Osteoblast (primary cell): ENCODE measurements around the gene DDX49. TPM values are rescaled to one million over a fixed set of nuclear protein-coding genes. Genes with fewer than 3 reads are reported as not detected.

Experiments
- DNase-seq: peaks from one replicate; pipeline ENCODE4 v3.0.0; 2011; ENCODE audit warnings: low spot score, mixed read lengths; ENCODE audit not compliant: insufficient read length; ENCODE audit errors: missing footprints
- H2AFZ ChIP-seq: 2 replicates; pipeline ENCODE4 v1.6.0; 2011; ENCODE audit warnings: mild to moderate bottlenecking, low read length
- H3K27ac ChIP-seq: 2 replicates; pipeline ENCODE4 v1.5.1; 2011; ENCODE audit warnings: mild to moderate bottlenecking, low read depth, low read length, moderate library complexity
- H3K27me3 ChIP-seq: 2 replicates; pipeline ENCODE4 v1.6.0; 2012; ENCODE audit warnings: mild to moderate bottlenecking, control low read depth, inconsistent platforms, low read length, moderate library complexity; ENCODE audit not compliant: insufficient read depth
- H3K36me3 ChIP-seq: 2 replicates; pipeline ENCODE4 v1.5.1; 2011; ENCODE audit warnings: mild to moderate bottlenecking, low read length, control low read depth, moderate library complexity; ENCODE audit not compliant: insufficient read depth
- H3K4me1 ChIP-seq: 2 replicates; pipeline ENCODE4 v1.5.1; 2011; ENCODE audit warnings: mild to moderate bottlenecking, low read length, control low read depth, moderate library complexity; ENCODE audit not compliant: insufficient read depth
- H3K4me2 ChIP-seq: 2 replicates; pipeline ENCODE4 v1.6.0; 2011; ENCODE audit warnings: mild to moderate bottlenecking, low read length; ENCODE audit not compliant: insufficient read depth
- H3K4me3 ChIP-seq: fragments of 200-600 bp; sonication (generic); 3 replicates; pipeline ENCODE4 v1.5.1; 2012; ENCODE audit warnings: mild to moderate bottlenecking, low read length, inconsistent platforms; ENCODE audit not compliant: insufficient read depth
- H3K79me2 ChIP-seq: 2 replicates; pipeline ENCODE4 v1.6.0; 2012; ENCODE audit warnings: mild to moderate bottlenecking, low read length, control low read depth, inconsistent platforms; ENCODE audit not compliant: insufficient read depth
- H3K9me3 ChIP-seq: 2 replicates; pipeline ENCODE4 v1.5.1; 2011; ENCODE audit warnings: low read depth, low read length, control low read depth
- H4K20me1 ChIP-seq: 2 replicates; pipeline ENCODE4 v1.6.0; 2012; ENCODE audit warnings: mild to moderate bottlenecking, low read length, control low read depth; ENCODE audit not compliant: insufficient read depth
- total RNA-seq: library from RNA; depleted of rRNA; stranded (reverse); fragments of >200 nt; gene quantifications from 2 replicates; pipeline ENCODE4 v1.2.3, GENCODE V29; 2012
- TF ChIP-seq, protein P1 (sequence below): IDR thresholded peaks from 2 replicates; pipeline ENCODE4 v1.5.1; 2011; ENCODE audit warnings: mild to moderate bottlenecking, low read depth, low read length, moderate library complexity; ENCODE audit errors: extremely low read depth

DDX49 gene
- total RNA-seq, 1 donor = 46.7 TPM

DNA sequence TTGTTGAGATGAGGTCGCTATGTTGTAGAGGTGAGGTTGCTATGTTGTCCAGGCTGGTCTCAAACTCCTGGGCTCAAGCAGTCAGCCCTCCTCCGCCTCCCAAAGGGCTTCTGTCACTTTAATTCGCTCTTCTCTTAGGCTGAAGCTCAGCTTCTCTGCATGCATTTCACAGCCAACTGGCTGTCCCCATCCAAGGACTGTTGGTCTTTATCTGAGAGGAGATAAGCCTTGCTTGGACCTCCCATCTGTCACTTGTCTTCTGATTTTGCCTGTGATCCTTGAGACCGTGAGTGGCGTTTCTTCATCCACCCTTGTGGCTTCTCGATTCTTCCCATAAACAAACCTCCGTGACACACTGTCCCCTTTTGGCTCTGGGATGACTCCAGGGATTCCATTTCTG is 48.0 kb upstream of the DDX49 start:
- peaks cover 18% of the 10 kb centered on the region for H3K36me3 ChIP-seq
- no peak overlapping the region for H3K4me2 ChIP-seq
- H3K9me3 ChIP-seq = no peaks in the 10 kb centered on the region
- DNase-seq = no peak
- no peak overlapping the region for H2AFZ ChIP-seq
- no peaks in the 10 kb centered on the region for H3K4me1 ChIP-seq
- H3K79me2 ChIP-seq = no peaks in the 10 kb centered on the region
- TF ChIP-seq, protein P1, sequence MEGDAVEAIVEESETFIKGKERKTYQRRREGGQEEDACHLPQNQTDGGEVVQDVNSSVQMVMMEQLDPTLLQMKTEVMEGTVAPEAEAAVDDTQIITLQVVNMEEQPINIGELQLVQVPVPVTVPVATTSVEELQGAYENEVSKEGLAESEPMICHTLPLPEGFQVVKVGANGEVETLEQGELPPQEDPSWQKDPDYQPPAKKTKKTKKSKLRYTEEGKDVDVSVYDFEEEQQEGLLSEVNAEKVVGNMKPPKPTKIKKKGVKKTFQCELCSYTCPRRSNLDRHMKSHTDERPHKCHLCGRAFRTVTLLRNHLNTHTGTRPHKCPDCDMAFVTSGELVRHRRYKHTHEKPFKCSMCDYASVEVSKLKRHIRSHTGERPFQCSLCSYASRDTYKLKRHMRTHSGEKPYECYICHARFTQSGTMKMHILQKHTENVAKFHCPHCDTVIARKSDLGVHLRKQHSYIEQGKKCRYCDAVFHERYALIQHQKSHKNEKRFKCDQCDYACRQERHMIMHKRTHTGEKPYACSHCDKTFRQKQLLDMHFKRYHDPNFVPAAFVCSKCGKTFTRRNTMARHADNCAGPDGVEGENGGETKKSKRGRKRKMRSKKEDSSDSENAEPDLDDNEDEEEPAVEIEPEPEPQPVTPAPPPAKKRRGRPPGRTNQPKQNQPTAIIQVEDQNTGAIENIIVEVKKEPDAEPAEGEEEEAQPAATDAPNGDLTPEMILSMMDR = no peak
- no peaks in the 10 kb centered on the region for H3K27me3 ChIP-seq
- H4K20me1 ChIP-seq = peaks cover 25% of the 10 kb centered on the region
- H3K4me3 ChIP-seq = no peak overlapping the region
- H3K27ac ChIP-seq = no peak overlapping the region

DNA sequence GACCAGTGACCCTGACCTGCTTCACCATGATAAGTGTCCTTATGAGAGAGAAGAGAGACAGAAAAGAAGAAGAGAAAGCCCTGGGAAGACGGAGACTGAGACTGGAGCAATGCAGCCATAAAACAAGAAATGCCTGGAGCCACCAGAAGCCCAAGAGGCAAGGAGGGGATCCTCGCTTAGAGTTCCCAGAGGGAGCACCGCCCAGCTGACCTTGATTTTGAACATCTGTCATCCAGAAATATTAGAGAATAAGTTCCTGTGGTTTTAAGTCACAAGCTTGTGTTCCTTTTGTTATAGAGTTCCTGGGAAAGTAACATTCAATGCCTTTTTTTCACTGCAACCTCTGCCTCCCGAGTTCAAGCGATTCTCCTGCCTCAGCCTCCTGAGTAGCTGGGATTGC is 43.8 kb upstream of the DDX49 start:
- no peaks in the 10 kb centered on the region for H3K36me3 ChIP-seq
- no peak overlapping the region for H2AFZ ChIP-seq
- H3K4me3 ChIP-seq = no peak overlapping the region
- H4K20me1 ChIP-seq = peaks cover 10% of the 10 kb centered on the region
- no peaks in the 10 kb centered on the region for H3K9me3 ChIP-seq
- TF ChIP-seq, protein P1 = no peak
- no peaks in the 10 kb centered on the region for H3K27me3 ChIP-seq
- H3K4me1 ChIP-seq = no peaks in the 10 kb centered on the region
- no peak overlapping the region for H3K27ac ChIP-seq
- DNase-seq = no peak
- H3K79me2 ChIP-seq = no peaks in the 10 kb centered on the region
- no peak overlapping the region for H3K4me2 ChIP-seq

DNA sequence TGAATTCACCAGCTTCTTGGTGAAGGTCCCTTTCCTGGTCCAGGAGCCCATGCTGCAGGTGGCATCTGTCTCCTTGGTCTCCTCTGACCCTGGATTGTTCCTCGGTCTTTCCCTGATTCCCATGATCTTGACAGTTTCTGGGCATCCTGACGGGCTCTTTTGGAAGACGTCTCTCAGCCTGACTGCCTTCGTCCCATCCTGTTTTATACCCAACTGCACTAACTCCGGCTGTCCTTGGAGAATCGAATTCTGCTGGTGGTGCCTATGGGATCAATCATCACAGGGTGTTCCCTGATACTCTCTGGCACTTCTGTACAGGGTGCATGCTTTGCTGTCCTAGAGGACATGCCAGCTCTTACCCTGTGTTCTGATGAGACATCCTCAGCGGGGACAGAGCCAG is 42.6 kb upstream of the DDX49 start:
- Histone ChIP-seq H3K27ac (no peak overlapping the region), H3K9me3 (no peaks in the 10 kb centered on the region), H3K27me3 (no peaks in the 10 kb centered on the region), H4K20me1 (peaks cover 2% of the 10 kb centered on the region), H3K4me2 (no peak overlapping the region), H2AFZ (no peak overlapping the region), H3K4me1 (no peaks in the 10 kb centered on the region), H3K79me2 (no peaks in the 10 kb centered on the region), H3K4me3 (no peak overlapping the region), H3K36me3 (no peaks in the 10 kb centered on the region)
- DNase-seq = no peak
- TF ChIP-seq, protein P1 = no peak

DNA sequence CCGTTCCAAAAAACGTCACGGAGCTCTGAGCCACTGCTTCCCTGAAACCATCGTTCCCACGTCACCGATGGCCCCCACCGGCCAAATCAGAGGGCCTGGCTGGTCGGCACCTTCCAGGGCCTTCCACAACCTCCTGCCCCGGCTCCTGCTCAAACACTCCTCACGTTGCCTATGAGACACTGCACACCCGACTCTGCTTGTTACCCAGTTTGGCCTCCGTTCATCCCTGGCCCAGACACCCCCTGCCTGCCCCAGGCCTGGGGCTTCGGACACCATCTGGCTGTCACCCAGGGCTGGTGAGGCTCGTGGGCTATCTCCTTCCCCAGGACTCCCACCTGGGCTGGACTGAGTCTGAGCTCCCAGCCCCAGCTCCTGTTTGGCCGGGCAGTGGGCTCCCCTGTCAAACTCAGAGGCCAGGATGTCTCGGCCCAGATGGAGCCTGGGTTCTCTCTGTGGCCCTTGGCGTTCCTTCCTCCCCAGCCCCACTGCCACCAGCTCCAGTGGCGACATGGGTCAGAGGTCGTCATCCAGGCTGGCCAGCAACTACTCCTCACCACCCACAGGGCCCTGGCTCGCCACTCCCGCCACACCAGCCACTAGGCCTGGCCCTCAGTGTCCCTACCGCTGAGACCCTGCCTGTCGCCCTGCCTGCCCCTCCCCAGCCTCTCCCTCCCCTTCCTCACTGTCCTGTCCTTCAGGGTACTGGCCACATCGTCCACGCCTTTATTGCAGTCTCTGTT is 41.3 kb upstream of the DDX49 start:
- no peaks in the 10 kb centered on the region for H3K27me3 ChIP-seq
- TF ChIP-seq, protein P1 = no peak
- H4K20me1 ChIP-seq = peaks cover 2% of the 10 kb centered on the region
- no peak overlapping the region for H2AFZ ChIP-seq
- no peak overlapping the region for H3K27ac ChIP-seq
- DNase-seq = no peak
- no peak overlapping the region for H3K4me3 ChIP-seq
- no peak overlapping the region for H3K4me2 ChIP-seq
- no peaks in the 10 kb centered on the region for H3K36me3 ChIP-seq
- H3K4me1 ChIP-seq = no peaks in the 10 kb centered on the region
- H3K9me3 ChIP-seq = no peaks in the 10 kb centered on the region
- H3K79me2 ChIP-seq = no peaks in the 10 kb centered on the region
